Panc1 (cell line): ENCODE measurements around the gene RABGAP1. TPM values are rescaled to one million over a fixed set of nuclear protein-coding genes. Genes with fewer than 3 reads are reported as not detected.

ENCODE experiments used
- ATAC-seq: fragments of 200-7000 bp; cut with Tn5 transposase; 2 replicates; pipeline ENCODE4 v1.9.1; 2020; ENCODE audit warnings: mild to moderate bottlenecking, moderate library complexity
- BruUV-seq: library from RNA; stranded (reverse); fragments of 400-500 nt; replicated peaks from 2 replicates; lab custom pipeline; 2021; lab: Mats Ljungman, UMichigan
- CTCF ChIA-PET: fragments of 300-600 bp; sonication (Branson Sonifier 250); formaldehyde crosslinking; loops from one replicate; lab custom pipeline; 2022; ENCODE audit warnings: antibody characterized with exemption; lab: Charles Lee
- POLR2A ChIA-PET: fragments of 300-600 bp; sonication (Branson Sonifier 250); formaldehyde crosslinking; loops from one replicate; lab custom pipeline; 2022; ENCODE audit warnings: antibody characterized with exemption; lab: Charles Lee
- DNase-seq: peaks from one replicate; pipeline ENCODE4 v3.0.0-alpha.2; 2010; ENCODE audit warnings: low read depth, low spot score
- H3K27ac ChIP-seq: 2 replicates; pipeline ENCODE4 v1.5.1; 2011; ENCODE audit warnings: mild to moderate bottlenecking, low read length, inconsistent platforms
- H3K27me3 ChIP-seq: fragments of 200-500 bp; sonication (Bioruptor generic); 2 replicates; pipeline ENCODE4 v1.6.0; 2014; ENCODE audit warnings: low read length, inconsistent platforms; ENCODE audit not compliant: control insufficient read depth, insufficient read depth
- H3K36me3 ChIP-seq: fragments of 200-500 bp; sonication (Bioruptor generic); 2 replicates; pipeline ENCODE4 v1.5.1; 2014; ENCODE audit warnings: inconsistent platforms, mild to moderate bottlenecking, low read length, moderate library complexity; ENCODE audit not compliant: control insufficient read depth, insufficient read depth
- H3K4me1 ChIP-seq: 2 replicates; pipeline ENCODE4 v1.5.1; 2011; ENCODE audit warnings: inconsistent platforms, mild to moderate bottlenecking, low read length, moderate library complexity; ENCODE audit not compliant: control insufficient read depth, insufficient read depth
- H3K4me3 ChIP-seq, 2 experiments: 2 replicates each; pipeline ENCODE4 v1.5.1; 2011 to 2012; ENCODE audit warnings: low read depth in 2 of 2, low read length in 2 of 2, mild to moderate bottlenecking in 2 of 2, inconsistent platforms in 1 of 2, moderate library complexity in 1 of 2
- H3K9me3 ChIP-seq: fragments of 200-500 bp; sonication (Bioruptor generic); 2 replicates; pipeline ENCODE4 v1.5.1; 2014; ENCODE audit warnings: low read depth, mild to moderate bottlenecking, inconsistent platforms, low read length, moderate library complexity; ENCODE audit not compliant: control insufficient read depth, insufficient read depth
- POLR2AphosphoS5 ChIP-seq: IDR thresholded peaks from 2 replicates; pipeline ENCODE4 v1.6.1; 2012; ENCODE audit warnings: mild to moderate bottlenecking, low read depth, low read length, moderate library complexity
- SIN3A ChIP-seq: IDR thresholded peaks from 2 replicates; pipeline ENCODE4 v1.6.1; 2012; ENCODE audit warnings: low read depth, mild to moderate bottlenecking, low read length, moderate library complexity, borderline replicate concordance; ENCODE audit not compliant: insufficient read depth
- TCF7L2 ChIP-seq: IDR thresholded peaks from 2 replicates; pipeline ENCODE4 v1.6.1; 2011; ENCODE audit warnings: mild to moderate bottlenecking, low read depth, low read length, inconsistent platforms
- in situ Hi-C: cut with HindIII; loops from 2 replicates; pipeline ENCODE4 v1.10.0; 2016; ENCODE audit warnings: low sequenced_read_pairs, low pct_unique_long_range_greater_than_20kb
- intact Hi-C: fragments of 100-400 bp; cut with micrococcal nuclease; formaldehyde crosslinking; loops from one replicate; pipeline ENCODE4 v1.10.0; 2022; ENCODE audit not compliant: unreplicated experiment
- total RNA-seq: library from RNA; stranded (reverse); gene quantifications from one replicate; pipeline ENCODE4 v1.2.1, GENCODE V29; 2021; ENCODE audit not compliant: unreplicated experiment
- TF ChIP-seq, protein P1 (sequence below), 2 experiments: IDR thresholded peaks; 2 replicates each; pipeline ENCODE4 v1.6.1; 2011 to 2012; ENCODE audit warnings: low read depth in 2 of 2, control low read depth in 1 of 2, low read length in 1 of 2, mild to moderate bottlenecking in 1 of 2, moderate library complexity in 1 of 2; ENCODE audit not compliant: insufficient read depth in 1 of 2
- TF ChIP-seq, protein P2 (sequence below): fragments of 450-650 bp; IDR thresholded peaks from 2 replicates; pipeline ENCODE4 v1.5.1; 2017; ENCODE audit warnings: mild to moderate bottlenecking

The RABGAP1 gene
- total RNA-seq, 1 experiment from 2014 or later, result 41.4 TPM

DNA sequence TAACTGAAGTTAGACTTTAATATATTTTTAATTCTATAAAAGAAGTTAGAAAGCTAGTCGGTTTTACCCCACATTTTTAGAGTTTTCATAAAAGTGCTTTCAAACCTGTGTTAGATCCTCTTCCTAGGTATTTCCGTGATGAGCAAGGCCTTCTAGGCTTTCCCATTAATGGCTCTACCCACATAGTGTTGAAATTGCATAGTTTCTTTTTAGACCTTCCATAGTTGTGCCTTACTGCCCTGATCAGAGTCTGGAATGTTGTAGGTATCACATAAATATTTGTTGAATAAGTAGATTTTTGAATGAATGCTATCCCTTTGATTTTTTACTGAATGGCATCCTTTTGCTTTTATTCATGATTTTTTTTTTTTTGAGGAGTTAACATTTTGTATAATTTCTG lies 47.3 kb downstream of the RABGAP1 start:
- no peaks in the 10 kb centered on the region for H3K9me3 ChIP-seq
- no TSS peak for BruUV-seq
- in situ Hi-C loops (no loop called here), intact Hi-C loops (no loop called here)
- no peak overlapping the region for H3K4me3 ChIP-seq
- CTCF ChIA-PET, result no interaction called here
- no peaks in the 10 kb centered on the region for H3K27me3 ChIP-seq
- H3K4me1 ChIP-seq, result no peaks in the 10 kb centered on the region
- DNase-seq, result no peak
- POLR2A ChIA-PET, result no interaction called here
- ATAC-seq, result no peak
- H3K36me3 ChIP-seq, result peaks cover 16% of the 10 kb centered on the region
- no peak overlapping the region for H3K27ac ChIP-seq
- TF ChIP-seq TCF7L2, result no peak
- no peak for TF ChIP-seq POLR2AphosphoS5
- no peak for TF ChIP-seq SIN3A
- TF ChIP-seq, protein P1, sequence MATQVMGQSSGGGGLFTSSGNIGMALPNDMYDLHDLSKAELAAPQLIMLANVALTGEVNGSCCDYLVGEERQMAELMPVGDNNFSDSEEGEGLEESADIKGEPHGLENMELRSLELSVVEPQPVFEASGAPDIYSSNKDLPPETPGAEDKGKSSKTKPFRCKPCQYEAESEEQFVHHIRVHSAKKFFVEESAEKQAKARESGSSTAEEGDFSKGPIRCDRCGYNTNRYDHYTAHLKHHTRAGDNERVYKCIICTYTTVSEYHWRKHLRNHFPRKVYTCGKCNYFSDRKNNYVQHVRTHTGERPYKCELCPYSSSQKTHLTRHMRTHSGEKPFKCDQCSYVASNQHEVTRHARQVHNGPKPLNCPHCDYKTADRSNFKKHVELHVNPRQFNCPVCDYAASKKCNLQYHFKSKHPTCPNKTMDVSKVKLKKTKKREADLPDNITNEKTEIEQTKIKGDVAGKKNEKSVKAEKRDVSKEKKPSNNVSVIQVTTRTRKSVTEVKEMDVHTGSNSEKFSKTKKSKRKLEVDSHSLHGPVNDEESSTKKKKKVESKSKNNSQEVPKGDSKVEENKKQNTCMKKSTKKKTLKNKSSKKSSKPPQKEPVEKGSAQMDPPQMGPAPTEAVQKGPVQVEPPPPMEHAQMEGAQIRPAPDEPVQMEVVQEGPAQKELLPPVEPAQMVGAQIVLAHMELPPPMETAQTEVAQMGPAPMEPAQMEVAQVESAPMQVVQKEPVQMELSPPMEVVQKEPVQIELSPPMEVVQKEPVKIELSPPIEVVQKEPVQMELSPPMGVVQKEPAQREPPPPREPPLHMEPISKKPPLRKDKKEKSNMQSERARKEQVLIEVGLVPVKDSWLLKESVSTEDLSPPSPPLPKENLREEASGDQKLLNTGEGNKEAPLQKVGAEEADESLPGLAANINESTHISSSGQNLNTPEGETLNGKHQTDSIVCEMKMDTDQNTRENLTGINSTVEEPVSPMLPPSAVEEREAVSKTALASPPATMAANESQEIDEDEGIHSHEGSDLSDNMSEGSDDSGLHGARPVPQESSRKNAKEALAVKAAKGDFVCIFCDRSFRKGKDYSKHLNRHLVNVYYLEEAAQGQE (IDR thresholded peaks at IDR 0.05; ENCODE audit: insufficient read depth in 1 of 2, low read depth in 2 of 2, low read length in 1 of 2), result no peak
- TF ChIP-seq, protein P2, sequence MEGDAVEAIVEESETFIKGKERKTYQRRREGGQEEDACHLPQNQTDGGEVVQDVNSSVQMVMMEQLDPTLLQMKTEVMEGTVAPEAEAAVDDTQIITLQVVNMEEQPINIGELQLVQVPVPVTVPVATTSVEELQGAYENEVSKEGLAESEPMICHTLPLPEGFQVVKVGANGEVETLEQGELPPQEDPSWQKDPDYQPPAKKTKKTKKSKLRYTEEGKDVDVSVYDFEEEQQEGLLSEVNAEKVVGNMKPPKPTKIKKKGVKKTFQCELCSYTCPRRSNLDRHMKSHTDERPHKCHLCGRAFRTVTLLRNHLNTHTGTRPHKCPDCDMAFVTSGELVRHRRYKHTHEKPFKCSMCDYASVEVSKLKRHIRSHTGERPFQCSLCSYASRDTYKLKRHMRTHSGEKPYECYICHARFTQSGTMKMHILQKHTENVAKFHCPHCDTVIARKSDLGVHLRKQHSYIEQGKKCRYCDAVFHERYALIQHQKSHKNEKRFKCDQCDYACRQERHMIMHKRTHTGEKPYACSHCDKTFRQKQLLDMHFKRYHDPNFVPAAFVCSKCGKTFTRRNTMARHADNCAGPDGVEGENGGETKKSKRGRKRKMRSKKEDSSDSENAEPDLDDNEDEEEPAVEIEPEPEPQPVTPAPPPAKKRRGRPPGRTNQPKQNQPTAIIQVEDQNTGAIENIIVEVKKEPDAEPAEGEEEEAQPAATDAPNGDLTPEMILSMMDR, result no peak

DNA sequence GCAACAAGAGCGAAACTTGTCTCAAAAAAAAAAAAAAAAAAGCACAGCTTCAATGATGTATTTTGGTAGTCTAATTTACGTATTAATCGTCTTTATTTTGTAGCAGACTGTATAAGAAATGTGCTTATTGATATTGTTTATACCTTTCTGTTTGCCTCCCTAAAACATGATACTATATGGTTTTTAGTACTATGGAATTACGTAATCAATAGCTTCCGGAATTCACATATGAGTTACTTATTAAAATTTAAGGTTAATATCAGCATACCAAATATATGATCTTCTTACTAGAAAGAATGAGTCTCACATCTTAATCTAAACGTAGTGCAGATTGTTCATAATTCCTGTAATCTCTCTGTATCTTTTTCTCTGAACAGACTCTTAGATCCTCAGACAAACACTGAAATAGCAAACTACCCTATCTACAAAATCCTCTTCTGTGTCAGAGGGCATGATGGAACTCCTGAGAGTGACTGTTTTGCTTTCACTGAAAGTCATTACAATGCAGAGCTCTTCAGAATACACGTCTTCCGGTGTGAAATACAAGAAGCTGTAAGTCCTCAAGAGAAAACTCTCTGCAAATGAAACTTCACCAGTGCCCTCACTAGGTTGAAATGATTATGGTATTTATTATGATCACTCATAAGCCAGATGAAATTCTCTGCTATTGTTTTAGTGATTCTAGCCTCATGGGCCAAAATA lies 48.3 kb downstream of the RABGAP1 start:
- BruUV-seq, result no TSS peak
- CTCF ChIA-PET, result no interaction called here

More for the DNA sequence above, 48.3 kb downstream of the RABGAP1 start:
- Histone ChIP-seq H3K4me1 (no peaks in the 10 kb centered on the region), H3K27ac (no peak overlapping the region), H3K4me3 (no peak overlapping the region), H3K36me3 (peaks cover 16% of the 10 kb centered on the region), H3K9me3 (no peaks in the 10 kb centered on the region), H3K27me3 (no peaks in the 10 kb centered on the region)
- in situ Hi-C loops, result no loop called here
- ATAC-seq (no peak), DNase-seq (no peak)
- TF ChIP-seq, protein P1 (IDR thresholded peaks at IDR 0.05; ENCODE audit: insufficient read depth in 1 of 2, low read depth in 2 of 2, low read length in 1 of 2), result no peak
- TF ChIP-seq, protein P2, result no peak
- no peak for TF ChIP-seq POLR2AphosphoS5
- no peak for TF ChIP-seq SIN3A
- no peak for TF ChIP-seq TCF7L2
- intact Hi-C loops, result no loop called here
- POLR2A ChIA-PET, result no interaction called here
